Stimulated activated CD4-positive, alpha-beta T cell treated with anti-CD3 and anti-CD28 coated beads, Interleukin-12 subunit alpha, Interleukin-12 subunit beta, amount 100 ng/mL, for 48 hours (primary cell): ENCODE measurements around the gene SLC25A21.

Source experiments
- DNase-seq, 3 donors: peaks; one replicate each; pipeline ENCODE4 v3.0.0-alpha.2; 2020; ENCODE audit warnings: low read depth in 2 of 3, low spot score in 1 of 3

The SLC25A21 gene

DNA sequence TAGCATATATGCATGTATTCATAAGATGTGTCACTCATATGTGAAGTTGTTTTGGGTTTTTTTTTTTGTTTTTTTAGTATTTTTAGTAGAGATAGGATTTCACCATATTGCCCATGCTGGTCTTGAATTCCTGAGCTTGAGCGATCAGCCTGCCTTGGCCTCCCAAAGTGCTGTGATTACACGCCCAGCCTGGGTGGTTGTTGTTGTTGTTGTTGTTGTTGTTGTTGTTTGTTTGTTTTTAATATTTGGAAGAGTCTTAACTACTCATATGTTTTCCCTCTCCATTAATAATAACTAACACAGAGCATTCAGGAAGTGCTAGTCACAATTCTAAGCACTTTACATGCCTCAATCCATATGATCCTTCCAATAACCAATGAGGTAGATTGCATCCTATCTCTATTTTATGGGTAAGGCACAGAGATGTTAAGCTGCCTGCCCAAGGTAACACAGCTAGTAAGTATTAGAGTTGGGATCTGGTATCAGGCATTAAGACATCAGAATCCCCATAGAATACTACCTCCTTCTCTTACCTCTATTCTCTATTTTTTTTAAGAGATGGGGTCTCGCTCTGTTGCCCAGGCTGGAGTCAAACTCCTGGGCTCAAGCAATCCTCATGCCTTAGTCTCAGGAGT is 27.6 kb downstream of the SLC25A21 start:
- no peak for DNase-seq

DNA sequence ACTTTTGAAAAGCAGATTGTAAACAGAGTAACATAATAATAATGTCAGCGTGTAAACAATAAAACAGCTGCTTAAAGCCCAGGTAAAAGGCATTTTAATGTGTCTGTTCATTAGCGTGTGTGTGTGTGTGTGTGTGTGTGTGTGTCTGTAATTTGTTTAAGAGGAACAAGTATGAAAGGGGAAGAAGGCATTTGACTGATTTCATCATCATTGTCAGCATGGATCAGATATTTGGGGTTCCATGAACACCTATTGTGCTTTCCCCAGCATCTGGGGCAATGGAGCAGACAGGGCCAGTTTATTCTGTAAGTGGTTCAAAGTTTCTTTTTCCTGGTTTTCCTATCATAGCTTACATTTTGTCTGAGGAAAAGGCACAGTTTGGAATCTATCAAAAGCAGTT is 28.9 kb downstream of the SLC25A21 start:
- DNase-seq: no peak

DNA sequence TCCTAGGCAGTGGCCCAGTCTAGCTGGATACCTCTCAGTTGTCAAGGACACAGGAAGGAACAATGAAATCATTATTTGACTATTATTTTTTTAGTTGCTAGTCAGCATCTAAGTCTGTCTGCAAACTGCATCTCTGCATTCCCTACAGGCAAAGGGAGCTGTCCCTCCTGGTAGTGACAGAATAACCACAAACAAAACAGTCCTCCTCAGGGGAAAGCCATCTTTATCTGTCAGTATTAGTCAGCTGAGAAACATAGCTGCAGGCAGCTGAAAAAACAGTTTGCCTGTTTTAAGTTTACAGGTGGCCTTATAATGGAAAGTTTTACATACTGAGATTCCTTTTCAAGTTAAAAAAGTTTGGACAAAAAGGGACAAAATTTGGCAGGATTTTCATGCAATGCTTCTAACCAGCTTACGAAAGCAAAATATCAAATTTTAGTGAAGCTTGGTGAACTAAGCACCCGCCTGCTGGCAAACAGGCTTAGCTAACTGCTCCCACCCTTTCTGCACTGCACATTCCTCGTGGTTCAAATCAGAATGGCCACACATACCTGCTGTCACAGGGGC is 29.5 kb downstream of the SLC25A21 start:
- no peak for DNase-seq

DNA sequence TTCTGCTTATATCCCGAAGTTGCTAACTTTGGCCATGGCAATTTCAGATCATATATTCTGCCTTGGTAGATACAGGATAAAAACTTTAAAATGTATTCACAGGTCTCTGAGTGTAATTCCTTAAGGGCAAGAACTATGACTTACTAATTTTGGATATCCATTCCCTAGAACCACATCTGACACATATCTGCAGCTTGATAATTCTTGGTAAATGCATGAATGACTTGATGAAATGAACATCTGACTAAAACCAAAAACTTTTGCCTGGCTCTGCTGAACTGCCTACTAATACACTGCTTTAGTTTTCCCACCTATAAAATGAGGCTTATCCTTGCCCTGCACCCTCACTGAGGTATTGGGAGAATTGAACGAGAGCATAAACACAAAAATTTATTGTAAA is 32.2 kb downstream of the SLC25A21 start:
- no peak for DNase-seq

DNA sequence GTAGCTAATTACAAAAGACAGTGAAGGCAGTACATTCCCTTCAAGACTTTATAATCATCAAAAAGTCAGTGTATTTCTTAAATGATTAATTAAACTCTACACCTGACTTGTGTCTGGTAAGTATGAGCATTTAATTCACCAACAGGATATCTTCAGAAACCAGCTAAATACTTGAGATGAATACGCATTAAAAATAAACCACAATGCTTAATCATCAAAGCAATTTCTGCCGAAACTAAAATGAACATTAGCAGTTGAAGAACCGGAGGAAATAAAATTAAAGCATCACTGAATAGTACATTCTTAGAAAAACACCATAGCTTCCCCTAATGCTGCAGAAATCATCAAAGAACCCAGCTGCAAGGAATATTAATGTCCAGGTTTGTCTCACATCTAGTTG is 32.7 kb downstream of the SLC25A21 start:
- no peak for DNase-seq

DNA sequence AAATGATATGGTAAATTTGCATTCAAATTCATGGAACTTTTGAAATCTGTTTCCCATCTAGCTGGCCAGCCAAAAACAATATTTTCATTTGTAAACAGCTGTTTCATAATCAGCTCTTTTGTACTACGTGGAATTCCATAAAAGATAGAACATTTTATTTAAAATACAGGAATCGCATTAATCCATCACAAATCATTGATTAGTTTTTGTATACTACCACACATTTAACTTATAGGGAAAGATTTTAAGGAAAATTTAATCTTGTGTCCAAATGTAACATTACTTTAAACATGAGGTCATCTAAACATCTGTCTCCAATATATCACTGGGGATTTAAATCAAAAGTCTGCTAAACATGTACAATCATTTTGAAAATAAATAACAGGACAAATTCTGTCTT is 33.5 kb downstream of the SLC25A21 start:
- DNase-seq: no peak

DNA sequence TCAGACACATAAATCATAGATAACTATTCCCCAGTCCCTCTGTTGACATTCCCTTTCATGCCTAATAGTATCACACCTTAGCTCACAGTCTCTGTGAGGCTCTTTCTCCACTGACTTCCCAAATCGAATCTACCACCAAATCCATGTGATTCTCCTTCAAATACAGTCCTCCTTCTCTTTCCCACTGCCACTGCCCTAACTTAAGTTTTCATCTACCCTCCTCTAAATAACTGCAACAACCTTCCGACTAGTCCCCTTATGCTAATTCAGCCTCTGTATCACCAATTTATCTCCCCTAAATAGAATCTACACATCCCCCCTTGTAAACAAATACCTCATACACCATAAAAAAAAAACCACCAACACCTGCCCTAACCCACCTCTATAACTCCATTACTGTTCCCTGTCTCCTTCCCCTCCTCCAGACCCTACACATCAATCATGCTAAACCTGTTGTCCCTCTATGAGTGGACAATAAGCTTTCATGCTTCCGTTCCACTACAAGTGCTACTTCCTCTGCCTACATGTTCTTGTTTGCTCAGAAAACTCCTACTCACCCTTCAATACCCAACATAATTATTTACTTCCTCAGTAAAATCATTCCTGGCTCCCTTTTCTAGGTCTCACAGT is 39.0 kb downstream of the SLC25A21 start:
- no peak for DNase-seq

DNA sequence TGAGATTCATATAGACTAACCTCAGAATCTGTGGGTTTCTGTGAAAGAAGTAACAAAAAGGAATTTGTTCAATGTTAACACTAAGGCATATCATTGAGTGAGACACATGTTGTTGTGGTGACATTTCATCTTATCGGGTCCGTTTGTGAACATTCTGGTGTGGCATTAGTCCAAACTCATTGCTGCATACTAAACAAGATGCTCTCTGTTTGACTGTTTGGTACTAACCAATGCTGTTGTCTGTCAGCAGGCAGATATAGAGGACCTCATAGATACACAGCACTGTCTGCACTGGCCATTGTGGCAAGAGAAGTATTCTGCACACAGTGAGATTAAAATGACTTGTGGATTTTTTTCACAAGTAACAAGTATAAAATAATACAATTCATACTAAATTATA is 41.2 kb downstream of the SLC25A21 start:
- DNase-seq: no peak

DNA sequence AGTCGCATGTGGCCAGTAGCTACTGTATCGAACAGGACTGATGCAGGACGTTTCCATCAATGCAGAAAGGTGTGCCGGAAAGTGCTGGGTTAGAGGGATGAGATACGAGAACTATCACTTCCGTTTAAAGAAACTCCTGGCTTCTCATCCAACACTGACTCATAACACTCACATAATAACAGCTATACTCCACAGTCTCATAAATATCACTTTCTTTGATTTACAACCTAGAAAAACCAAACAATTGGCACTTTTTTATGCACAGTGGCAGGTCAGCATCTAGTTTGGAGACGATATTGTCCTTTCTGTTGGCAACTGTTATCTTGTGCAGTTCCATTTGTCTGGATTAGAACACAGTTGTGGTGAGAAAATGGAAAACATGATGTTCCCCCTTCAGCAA is 43.4 kb downstream of the SLC25A21 start:
- no peak for DNase-seq

DNA sequence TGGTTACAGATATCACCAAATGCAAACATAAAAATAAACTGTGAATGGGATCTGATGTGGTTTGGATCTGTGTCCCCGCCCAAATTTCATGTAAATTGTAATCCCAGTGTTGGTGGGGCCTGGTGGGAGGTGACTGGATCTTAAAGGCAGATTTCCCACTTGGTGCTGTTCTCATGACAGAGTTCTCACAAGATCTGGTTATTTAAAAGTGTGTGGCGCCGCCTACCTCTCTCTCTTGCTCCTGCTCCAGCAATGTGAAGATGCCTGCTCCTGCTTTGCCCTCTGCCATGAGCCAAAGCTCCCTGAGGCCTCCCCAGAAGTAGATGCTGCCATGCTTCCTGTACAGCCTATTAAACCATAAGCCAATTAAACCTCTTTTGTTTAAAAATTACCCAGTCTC is 47.8 kb downstream of the SLC25A21 start:
- DNase-seq: no peak

DNA sequence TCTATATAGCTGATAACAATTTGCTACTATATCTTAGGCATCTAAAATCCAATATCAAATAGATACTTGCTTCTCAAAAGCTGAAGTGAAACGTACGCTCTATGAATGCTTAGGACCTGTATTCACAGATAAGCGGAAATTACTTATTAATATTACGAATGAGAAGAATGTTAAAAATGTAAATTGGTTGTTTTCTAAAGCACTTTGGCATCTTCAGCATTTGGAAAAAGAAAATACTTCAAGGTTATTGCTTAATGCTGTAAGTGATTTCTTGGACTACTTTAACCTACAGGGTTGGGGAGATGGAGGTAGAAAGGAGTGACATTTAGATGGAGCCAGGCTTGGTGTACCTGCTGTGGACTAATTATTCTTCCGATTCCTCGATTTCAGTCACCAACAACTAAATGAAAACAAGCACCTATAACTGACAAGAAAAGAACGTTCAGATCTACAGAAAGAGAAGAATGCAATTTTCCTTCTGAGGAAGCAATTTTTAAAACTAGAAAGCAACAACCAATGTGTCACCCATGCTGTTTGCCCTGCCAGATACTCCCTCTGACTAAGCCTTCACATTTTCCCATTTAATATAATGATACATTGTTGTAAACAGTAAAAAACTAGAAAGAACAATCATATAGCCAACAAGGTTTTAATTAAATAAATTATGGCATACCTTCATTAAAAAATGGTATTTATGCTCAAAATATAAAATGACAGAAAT is 49.3 kb downstream of the SLC25A21 start:
- no peak for DNase-seq

DNA sequence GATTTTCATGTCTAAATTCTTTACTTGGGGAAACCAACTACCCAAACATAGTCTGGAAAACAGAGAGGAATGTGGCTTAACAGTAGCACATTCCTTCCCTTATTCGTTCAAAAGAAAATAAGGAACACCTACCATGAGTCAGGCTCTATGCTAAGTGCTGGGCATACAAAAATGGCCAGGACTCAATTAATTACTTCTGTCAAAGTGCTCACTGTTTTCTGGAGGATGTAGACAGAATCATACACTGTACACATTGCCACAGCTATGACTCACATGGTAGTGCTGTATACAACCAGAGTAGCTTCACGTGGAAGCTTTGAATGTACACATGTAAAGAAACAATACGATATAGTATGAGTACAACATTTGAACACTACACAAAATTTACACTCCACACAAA is 50.1 kb downstream of the SLC25A21 start:
- DNase-seq: no peak

DNA sequence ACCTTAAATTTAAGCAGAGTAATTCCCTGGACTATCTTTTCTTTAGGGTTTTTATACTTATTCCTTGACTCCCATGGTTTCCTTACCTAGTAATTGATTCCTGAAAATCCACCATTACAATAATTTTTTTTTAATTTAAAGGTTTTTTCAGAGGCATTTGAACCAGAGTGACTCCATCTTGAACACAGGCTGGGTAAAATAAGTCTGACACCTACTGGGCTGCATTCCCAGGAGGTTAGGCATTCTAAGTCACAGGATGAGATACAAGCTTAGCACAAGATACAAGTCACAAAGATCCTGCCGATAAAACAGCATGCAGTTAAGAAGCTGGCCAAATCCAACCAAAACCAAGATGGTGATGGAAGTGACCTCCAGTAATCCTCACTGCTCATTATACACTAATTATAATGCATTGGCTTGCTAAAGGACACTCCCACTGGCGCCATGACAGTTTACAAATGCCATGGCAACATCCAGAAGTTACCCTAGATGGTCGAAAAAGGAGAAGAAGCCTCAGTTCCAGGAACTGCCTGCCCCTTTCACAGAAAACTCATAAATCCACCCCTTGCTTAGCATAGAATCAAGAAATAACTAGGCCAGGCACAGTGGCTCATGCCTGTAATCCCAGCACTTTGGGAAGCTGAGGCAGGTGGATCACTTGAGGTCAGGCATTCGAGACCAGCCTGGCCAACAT is 53.6 kb downstream of the SLC25A21 start:
- DNase-seq: no peak

DNA sequence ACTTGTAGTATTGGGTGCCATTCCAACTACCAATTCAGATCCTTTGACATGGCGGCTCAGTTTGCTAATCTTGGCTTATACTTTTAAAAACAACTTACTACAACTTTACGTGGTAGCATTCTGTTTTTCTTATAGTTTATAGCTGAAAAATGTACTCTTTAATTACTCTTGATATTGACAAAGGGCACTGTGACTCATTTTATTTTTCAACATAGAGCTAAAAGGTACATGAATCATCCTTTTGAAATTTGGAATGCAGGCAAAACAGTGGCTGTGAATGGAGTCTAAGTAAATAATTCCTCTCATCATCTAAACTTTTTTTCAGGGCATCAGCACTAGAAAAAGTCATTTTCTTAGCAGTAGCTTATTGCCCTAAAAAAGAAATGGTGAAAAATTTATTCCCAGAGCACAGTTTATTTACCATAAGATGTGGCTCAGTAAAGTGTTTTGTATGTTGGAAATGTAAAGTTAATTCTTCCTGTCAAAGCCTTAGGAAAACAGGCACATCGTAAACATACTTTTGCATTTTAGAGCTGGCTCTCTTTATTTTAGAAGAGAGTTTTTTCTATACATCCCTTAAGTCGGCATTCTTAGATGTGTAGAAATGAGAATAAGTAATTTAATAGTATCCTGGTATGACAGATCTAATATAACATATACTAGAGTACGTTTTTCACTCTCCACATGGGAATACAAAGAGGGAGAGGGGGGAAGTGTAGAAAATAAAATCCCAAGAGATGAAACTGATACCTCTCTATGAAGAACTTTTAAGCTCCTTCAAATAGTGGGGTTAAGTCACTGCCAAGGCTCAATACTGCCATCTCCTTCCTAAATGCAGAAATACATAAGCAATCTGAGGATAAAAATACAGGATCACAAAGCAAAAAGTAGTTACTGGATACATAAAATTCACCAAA is 55.2 kb downstream of the SLC25A21 start:
- no peak for DNase-seq

DNA sequence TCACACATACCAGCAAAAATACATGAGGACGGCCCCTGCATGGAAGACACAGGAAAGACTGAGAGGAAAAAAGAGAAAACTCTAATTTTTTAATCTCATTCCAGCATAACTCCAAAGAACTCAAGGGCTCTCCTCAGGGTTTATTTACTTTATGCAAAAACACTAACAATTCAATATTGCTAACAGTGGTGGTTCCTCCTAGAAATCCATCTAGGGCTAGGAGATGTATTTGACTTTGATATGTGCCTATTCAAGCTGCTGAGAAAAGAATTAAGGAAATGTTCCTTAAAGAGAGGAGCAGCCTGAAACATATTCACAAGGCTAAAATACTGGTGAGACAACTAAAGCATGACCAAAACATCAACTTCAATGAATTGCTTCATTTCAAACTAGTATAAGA is 57.0 kb downstream of the SLC25A21 start:
- DNase-seq: no peak

DNA sequence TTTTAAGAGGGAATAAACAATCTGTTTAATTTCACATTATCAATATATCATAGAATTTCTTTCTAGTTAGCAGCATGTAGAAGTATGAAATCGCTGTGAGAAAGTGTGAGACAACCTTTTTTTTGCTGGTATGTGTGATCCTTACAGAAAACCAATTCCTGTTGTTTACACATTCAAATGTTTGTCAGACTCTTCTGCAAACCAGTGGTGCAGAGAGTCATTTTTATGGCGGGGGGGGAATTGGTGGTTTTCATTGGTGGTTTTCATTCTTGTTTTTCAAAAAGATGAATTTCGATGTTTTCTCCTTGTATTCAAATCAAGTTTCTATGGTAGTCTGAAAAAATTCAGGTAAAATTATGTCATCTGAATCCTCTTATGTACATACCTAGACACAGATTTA is 57.8 kb downstream of the SLC25A21 start:
- DNase-seq: no peak

DNA sequence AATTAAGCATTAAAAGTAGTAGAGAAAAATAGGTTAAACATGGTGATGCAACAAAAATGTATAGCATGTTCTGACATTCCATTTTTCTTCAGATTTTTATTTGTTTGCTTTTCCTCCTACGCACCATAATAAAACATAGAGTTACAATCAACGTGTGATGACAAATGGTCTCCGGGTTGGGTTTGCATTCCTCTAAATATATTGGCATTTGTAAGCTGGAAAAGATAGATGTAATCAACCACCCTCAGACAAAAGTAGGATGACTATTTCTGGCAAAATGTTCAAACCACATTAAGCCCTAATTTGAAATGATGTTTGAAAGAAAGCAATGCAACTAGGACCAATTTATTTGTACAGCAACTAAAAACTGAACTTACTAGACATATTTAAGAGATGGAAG is 58.4 kb downstream of the SLC25A21 start:
- no peak for DNase-seq

DNA sequence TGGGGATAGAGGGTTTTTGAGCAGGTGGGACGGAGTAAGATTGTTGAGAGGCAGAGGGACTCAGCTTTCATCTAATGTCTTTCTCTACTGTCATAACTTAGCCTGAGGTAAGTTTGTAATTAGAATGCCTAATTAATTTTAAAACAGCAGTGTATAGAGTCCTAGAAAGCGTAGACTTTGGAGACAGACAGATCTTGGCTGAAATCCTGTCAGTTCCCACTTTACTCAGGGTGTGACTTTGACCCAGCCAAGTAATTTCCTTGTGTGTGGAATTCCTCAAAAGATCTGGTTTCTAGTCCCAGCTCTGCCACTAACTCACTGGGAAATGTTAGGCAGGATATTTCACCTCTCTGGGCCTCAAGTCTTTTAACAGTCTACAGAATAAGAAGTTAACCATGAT is 74.3 kb downstream of the SLC25A21 start:
- DNase-seq: no peak

DNA sequence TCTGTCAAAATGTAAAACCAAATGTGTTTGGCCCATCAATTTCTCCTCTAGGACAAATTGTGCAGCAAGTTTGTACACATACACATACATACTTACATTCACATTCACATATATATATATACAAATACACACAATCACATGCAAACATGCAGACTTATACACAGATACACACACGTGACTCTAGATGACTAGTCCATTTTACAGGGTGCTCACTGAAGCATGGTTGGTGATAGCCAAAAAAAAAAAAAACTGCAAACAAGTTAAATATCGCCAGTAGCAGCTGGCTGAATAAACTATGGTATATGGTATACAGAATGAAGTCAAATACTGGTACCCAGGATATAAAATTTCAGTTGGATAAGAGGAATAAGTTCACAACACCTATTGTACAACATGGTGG is 77.9 kb downstream of the SLC25A21 start:
- DNase-seq: no peak

DNA sequence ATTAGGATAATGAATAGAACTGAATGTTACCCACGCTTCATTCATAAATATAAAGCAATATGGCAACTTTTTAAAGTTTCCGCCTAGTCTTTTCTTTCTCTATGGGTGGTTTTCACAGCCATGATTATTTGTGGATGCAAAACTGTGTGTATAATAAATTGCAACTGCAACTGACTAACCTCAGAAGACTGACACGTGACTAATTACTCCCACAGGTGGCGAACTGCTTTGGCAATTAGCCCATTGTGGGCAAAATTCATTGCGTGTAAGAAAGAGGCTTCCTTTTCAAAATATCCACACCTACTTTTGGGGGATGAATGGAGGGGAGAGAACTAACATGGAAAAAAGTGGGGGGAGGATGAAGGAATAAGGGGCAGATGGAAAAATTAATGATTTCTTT is 79.0 kb downstream of the SLC25A21 start:
- no peak for DNase-seq

DNA sequence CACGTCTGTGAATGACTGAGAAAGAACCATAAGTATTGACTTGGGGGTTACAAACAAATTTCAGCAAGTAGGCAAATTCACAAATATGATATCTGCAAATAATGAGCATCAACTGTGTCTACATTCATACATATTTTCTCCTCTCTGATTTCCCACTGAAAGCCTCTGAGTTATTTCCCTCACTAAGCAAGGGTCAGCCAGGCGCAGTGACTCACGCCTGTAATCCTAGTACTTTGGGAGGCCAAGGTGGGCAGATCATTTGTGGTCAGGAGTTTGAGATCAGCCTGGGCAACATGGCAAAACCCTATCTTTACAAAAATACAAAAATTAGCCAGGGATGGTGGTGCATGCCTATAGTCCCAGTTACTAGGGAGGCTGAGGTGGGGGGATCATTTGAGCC is 80.8 kb downstream of the SLC25A21 start:
- DNase-seq: no peak
